Neural cell (in vitro differentiated cells): ENCODE measurements around the gene FHAD1.

Experiments
- CTCF ChIP-seq: fragments of 450-650 bp; IDR thresholded peaks from 2 replicates; pipeline ENCODE4 v1.5.1; 2014; ENCODE audit warnings: antibody characterized with exemption, mild to moderate bottlenecking, moderate library complexity; ENCODE audit not compliant: poor library complexity, severe bottlenecking
- EP300 ChIP-seq: fragments of 450-650 bp; conservative IDR thresholded peaks from 2 replicates; pipeline ENCODE4 v1.6.1; 2014; ENCODE audit warnings: antibody characterized with exemption, mild to moderate bottlenecking, moderate library complexity; ENCODE audit not compliant: poor library complexity, severe bottlenecking
- EZH2 ChIP-seq: fragments of 200-600, 300-800 bp; shearing (Covaris generic), sonication (generic); IDR thresholded peaks from 2 replicates; pipeline ENCODE4 v1.6.1; 2014; ENCODE audit warnings: antibody characterized with exemption, low read length, borderline replicate concordance, mild to moderate bottlenecking; ENCODE audit not compliant: insufficient read depth, poor library complexity, severe bottlenecking
- MXI1 ChIP-seq: fragments of 450-650 bp; conservative IDR thresholded peaks from 2 replicates; pipeline ENCODE4 v1.6.1; 2014; ENCODE audit warnings: antibody characterized with exemption, mild to moderate bottlenecking; ENCODE audit not compliant: poor library complexity, severe bottlenecking
- POLR2AphosphoS5 ChIP-seq: IDR thresholded peaks from 2 replicates; pipeline ENCODE4 v1.6.1; 2012
- RAD21 ChIP-seq: fragments of 450-650 bp; conservative IDR thresholded peaks from 2 replicates; pipeline ENCODE4 v1.6.1; 2014; ENCODE audit warnings: antibody characterized with exemption, mild to moderate bottlenecking, moderate library complexity
- SMC3 ChIP-seq: fragments of 450-650 bp; conservative IDR thresholded peaks from 2 replicates; pipeline ENCODE4 v1.6.1; 2014; ENCODE audit warnings: antibody characterized with exemption, mild to moderate bottlenecking, moderate library complexity; ENCODE audit not compliant: poor library complexity
- TAF1 ChIP-seq: IDR thresholded peaks from 2 replicates; pipeline ENCODE4 v1.6.1; 2012; ENCODE audit warnings: low read depth
- TF ChIP-seq, protein P1 (sequence below): IDR thresholded peaks from 2 replicates; pipeline ENCODE4 v1.6.1; 2012; ENCODE audit warnings: borderline replicate concordance

DNA sequence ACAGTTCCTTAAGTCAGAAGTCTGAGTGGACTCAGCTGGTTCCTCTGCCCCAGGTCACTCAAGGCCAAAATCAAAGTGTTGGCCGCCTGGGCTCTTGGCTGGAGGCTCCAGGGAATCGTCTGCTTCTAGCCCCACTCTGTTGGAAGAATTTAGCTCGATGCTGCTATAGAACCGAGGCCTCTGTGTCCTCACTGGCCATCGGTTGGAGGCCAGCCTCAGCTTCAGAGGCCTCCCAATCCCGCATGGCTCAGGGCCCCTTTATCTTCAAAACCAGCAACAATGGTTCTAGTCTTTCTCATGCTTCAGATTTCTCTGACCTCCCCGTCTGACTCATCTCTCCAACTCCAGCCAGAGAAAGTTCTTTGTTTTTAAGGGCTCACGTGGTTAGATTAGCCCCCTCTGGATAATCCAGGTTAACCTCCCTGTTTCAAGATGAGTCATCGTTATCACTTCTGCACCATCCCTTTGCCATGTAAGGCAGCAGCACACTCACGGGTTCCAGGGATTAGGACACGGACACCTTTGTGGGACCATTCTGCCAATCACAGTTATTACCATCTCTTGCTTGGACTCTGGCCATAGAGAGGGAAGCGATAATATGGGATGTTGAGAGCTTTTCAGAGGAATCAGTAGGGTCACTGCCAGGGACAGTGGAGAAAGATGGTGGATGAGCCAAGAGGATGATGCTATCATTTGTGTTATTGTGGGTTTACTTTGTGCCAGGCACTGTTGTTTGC, 13.6 kb downstream of the FHAD1 start:
- TF ChIP-seq RAD21 = no peak
- TF ChIP-seq MXI1 = no peak
- TF ChIP-seq CTCF = no peak
- TF ChIP-seq EZH2 = no peak
- TF ChIP-seq TAF1 = no peak
- TF ChIP-seq POLR2AphosphoS5 = no peak
- TF ChIP-seq, protein P1, sequence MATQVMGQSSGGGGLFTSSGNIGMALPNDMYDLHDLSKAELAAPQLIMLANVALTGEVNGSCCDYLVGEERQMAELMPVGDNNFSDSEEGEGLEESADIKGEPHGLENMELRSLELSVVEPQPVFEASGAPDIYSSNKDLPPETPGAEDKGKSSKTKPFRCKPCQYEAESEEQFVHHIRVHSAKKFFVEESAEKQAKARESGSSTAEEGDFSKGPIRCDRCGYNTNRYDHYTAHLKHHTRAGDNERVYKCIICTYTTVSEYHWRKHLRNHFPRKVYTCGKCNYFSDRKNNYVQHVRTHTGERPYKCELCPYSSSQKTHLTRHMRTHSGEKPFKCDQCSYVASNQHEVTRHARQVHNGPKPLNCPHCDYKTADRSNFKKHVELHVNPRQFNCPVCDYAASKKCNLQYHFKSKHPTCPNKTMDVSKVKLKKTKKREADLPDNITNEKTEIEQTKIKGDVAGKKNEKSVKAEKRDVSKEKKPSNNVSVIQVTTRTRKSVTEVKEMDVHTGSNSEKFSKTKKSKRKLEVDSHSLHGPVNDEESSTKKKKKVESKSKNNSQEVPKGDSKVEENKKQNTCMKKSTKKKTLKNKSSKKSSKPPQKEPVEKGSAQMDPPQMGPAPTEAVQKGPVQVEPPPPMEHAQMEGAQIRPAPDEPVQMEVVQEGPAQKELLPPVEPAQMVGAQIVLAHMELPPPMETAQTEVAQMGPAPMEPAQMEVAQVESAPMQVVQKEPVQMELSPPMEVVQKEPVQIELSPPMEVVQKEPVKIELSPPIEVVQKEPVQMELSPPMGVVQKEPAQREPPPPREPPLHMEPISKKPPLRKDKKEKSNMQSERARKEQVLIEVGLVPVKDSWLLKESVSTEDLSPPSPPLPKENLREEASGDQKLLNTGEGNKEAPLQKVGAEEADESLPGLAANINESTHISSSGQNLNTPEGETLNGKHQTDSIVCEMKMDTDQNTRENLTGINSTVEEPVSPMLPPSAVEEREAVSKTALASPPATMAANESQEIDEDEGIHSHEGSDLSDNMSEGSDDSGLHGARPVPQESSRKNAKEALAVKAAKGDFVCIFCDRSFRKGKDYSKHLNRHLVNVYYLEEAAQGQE = no peak
- TF ChIP-seq EP300 = no peak
- TF ChIP-seq SMC3 = no peak
